A549 treated with Mapracorat at 1 μM for 4 hours (cell line): ENCODE measurements around the gene CDRT15. TPM values are rescaled to one million over a fixed set of nuclear protein-coding genes. Genes with fewer than 3 reads are reported as not detected.

Source experiments
- total RNA-seq: library from RNA; stranded (reverse); fragments of 200-300 nt; extraction: Qiagen RNA extraction; gene quantifications from 5 replicates; pipeline ENCODE4 v1.2.3, GENCODE V29; 2022

CDRT15 gene
- total RNA-seq: not detected in 5 replicates

GRCh38 chr17:14236762-14237161, at the start of gene CDRT15:
CDRT15 (minus strand) TSS chr17:14236862; CDS start chr17:14236833, 29 bp downstream.

Other genes with a start within 250 kb of the CDRT15 start
- gene COX10, start 167.4 kb downstream of the CDRT15 start, total RNA-seq: 16.5 to 22.0 TPM (median 18.1 TPM) in 5 replicates
- gene HS3ST3B1, start 64.2 kb upstream of the CDRT15 start, total RNA-seq: 0.59 to 1.0 TPM (median 0.86 TPM) in 5 replicates